Peyer's patch (tissue), 4 donors: ENCODE measurements around the gene SCAI. TPM values are rescaled to one million over a fixed set of nuclear protein-coding genes. Genes with fewer than 3 reads are reported as not detected.
"Not testable (repeated sequence)": the region's sequence is repeated elsewhere in the genome, so short reads cannot be mapped to it uniquely, and the experiment has no call there.

ENCODE experiments used
- DNase-seq, 3 donors: peaks; one replicate each; pipeline ENCODE4 v3.0.0-alpha.2; 2017 to 2019
- H3K27ac ChIP-seq, 4 donors: fragments of 200-600 bp; sonication (generic); one replicate each; pipeline ENCODE4 v1.5.1; 2016 to 2019
- H3K27me3 ChIP-seq, 2 donors: fragments of 200-600 bp; sonication (generic); one replicate each; pipeline ENCODE4 v1.5.1; 2019
- H3K36me3 ChIP-seq, 3 donors: fragments of 200-600 bp; sonication (generic); one replicate each; pipeline ENCODE4 v1.5.1; 2016 to 2019
- H3K4me1 ChIP-seq, 4 donors: fragments of 200-600 bp; sonication (generic); one replicate each; pipeline ENCODE4 v1.5.1; 2016 to 2019
- H3K4me3 ChIP-seq, 4 donors: fragments of 200-600 bp; sonication (generic); 1 replicate in 3 of 4; 2 replicates in 1 of 4; pipeline ENCODE4 v1.5.1; 2016 to 2019; ENCODE audit warnings: mild to moderate bottlenecking in 1 of 4
- H3K9me3 ChIP-seq, 4 donors: fragments of 200-600 bp; sonication (generic); one replicate each; pipeline ENCODE4 v1.5.1; 2016 to 2019; ENCODE audit warnings: mild to moderate bottlenecking in 1 of 4
- CTCF ChIP-seq, 6 experiments: fragments of 450-650 bp in 4 of 6; fragments of 200-600 bp in 2 of 6; sonication (generic) in 1 of 6; IDR thresholded peaks; one replicate each; pipeline ENCODE4 v1.5.1; 2017 to 2019; ENCODE audit warnings: antibody characterized with exemption in 6 of 6, mild to moderate bottlenecking in 3 of 6, moderate library complexity in 1 of 6
- POLR2A ChIP-seq, 2 donors: fragments of 450-650 bp; IDR thresholded peaks; one replicate each; pipeline ENCODE4 v1.5.1; 2017; ENCODE audit warnings: antibody characterized with exemption in 2 of 2, mild to moderate bottlenecking in 2 of 2, moderate library complexity in 2 of 2
- total RNA-seq, 4 donors: library from RNA; depleted of rRNA; stranded (reverse); fragments of >200 nt; gene quantifications; one replicate each; pipeline ENCODE4 v1.1.0, GENCODE V29; 2016

Gene SCAI
- total RNA-seq, 4 donors from 2014 or later = 8.7 to 32.2 (median 11.7) TPM

GRCh38 chr9:125024917-125025316 lies 118.4 kb downstream of the SCAI start:
- Histone ChIP-seq H3K4me3 (no peak overlapping the region), H3K36me3 (no peaks in the 10 kb centered on the region), H3K9me3 (no peaks in the 10 kb centered on the region), H3K27me3 (no peaks in the 10 kb centered on the region), H3K4me1 (peaks cover 0 to 4% (median 0%) of the 10 kb centered on the region in 4 donors), H3K27ac (no peak overlapping the region)
- no peak for TF ChIP-seq CTCF (IDR thresholded peaks at IDR 0.05)
- TF ChIP-seq POLR2A (IDR thresholded peaks at IDR 0.05) = no peak
- DNase-seq = no peak

DNA sequence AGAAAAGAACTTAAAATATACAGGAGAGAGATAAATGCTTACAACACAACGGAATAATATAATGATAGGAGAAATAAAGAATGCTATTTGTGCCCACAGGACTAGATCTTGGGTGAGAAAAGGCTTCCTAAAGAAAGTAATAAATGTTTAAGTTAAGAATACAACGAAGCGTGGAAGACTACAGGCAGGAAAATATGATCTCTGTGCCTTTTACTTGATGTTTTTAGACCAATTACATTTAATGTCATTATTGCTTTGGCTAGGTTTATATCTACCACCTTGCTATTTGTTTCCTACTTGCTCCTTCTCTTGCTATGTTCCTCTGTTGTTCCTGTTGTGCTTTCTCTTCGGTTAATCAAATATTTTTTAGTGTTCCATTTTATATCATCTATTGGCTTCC lies 122.3 kb downstream of the SCAI start:
- H3K4me3 ChIP-seq = no peak overlapping the region
- TF ChIP-seq POLR2A (IDR thresholded peaks at IDR 0.05) (no peak), CTCF (IDR thresholded peaks at IDR 0.05) (no peak)
- H3K36me3 ChIP-seq = no peaks in the 10 kb centered on the region
- H3K9me3 ChIP-seq = no peaks in the 10 kb centered on the region
- no peak for DNase-seq
- no peak overlapping the region for H3K27ac ChIP-seq
- no peaks in the 10 kb centered on the region for H3K4me1 ChIP-seq
- no peaks in the 10 kb centered on the region for H3K27me3 ChIP-seq

DNA sequence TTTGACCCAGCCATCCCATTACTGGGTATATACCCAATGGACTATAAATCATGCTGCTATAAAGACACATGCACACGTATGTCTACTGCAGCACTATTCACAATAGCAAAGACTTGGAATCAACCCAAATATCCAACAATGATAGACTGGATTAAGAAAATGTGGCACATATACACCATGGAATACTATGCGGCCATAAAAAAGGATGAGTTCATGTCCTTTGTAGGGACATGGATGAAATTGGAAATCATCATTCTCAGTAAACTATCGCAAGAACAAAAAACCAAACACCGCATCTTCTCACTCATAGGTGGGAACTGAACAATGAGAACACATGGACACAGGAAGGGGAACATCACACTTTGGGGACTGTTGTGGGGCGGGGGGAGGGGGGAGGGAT lies 127.7 kb downstream of the SCAI start:
- not testable (repeated sequence) for DNase-seq, H3K36me3 ChIP-seq, H3K27ac ChIP-seq, H3K9me3 ChIP-seq, H3K27me3 ChIP-seq, H3K4me1 ChIP-seq, H3K4me3 ChIP-seq

GRCh38 chr9:125012013-125012412 lies 131.3 kb downstream of the SCAI start:
- not testable (repeated sequence) for H3K27me3 ChIP-seq, H3K4me1 ChIP-seq, H3K36me3 ChIP-seq, H3K9me3 ChIP-seq, H3K4me3 ChIP-seq, H3K27ac ChIP-seq, DNase-seq

- Histone ChIP-seq H3K4me3 (no peak overlapping the region), H3K9me3 (no peaks in the 10 kb centered on the region), H3K4me1 (no peaks in the 10 kb centered on the region), H3K27me3 (no peaks in the 10 kb centered on the region), H3K36me3 (no peaks in the 10 kb centered on the region), H3K27ac (no peak overlapping the region)
- TF ChIP-seq POLR2A (IDR thresholded peaks at IDR 0.05) = no peak
- TF ChIP-seq CTCF (IDR thresholded peaks at IDR 0.05) = no peak
- DNase-seq = no peak
Measured at GRCh38 chr9:125008599-125008998, 134.7 kb downstream of the SCAI start.

GRCh38 chr9:125003332-125003731 lies 140.0 kb downstream of the SCAI start:
- H3K27ac ChIP-seq = no peak overlapping the region
- H3K4me3 ChIP-seq = no peak overlapping the region
- no peak for DNase-seq
- H3K9me3 ChIP-seq = no peaks in the 10 kb centered on the region
- no peaks in the 10 kb centered on the region for H3K27me3 ChIP-seq
- no peaks in the 10 kb centered on the region for H3K4me1 ChIP-seq
- no peak for TF ChIP-seq CTCF (IDR thresholded peaks at IDR 0.05)
- TF ChIP-seq POLR2A (IDR thresholded peaks at IDR 0.05) = no peak
- peaks cover 0 to 7% (median 0%) of the 10 kb centered on the region in 3 donors for H3K36me3 ChIP-seq

DNA sequence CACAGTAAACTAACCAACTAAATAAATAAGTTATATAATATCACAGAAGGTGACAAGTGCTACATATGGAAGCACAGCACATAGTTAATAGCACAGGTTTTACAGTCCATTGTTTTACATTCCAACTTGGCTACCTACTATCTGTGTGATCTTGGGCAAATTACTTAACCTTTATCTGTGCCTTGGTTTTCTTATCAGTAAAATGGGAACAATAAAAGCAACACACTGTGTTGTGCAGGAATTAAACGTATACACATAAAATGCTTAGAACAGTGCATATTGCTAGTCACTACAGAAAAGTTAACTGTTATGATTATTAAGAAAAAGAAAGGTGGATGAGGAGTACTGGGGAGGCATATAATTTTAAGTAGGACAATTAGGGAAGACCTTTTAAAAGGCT lies 159.6 kb downstream of the SCAI start:
- H3K9me3 ChIP-seq = no peaks in the 10 kb centered on the region
- no peak for DNase-seq
- TF ChIP-seq POLR2A (IDR thresholded peaks at IDR 0.05) = no peak
- TF ChIP-seq CTCF (IDR thresholded peaks at IDR 0.05) = no peak

More for the DNA sequence above, 159.6 kb downstream of the SCAI start:
- H3K36me3 ChIP-seq = no peaks in the 10 kb centered on the region
- no peak overlapping the region for H3K27ac ChIP-seq
- H3K27me3 ChIP-seq = no peaks in the 10 kb centered on the region
- H3K4me1 ChIP-seq = no peaks in the 10 kb centered on the region
- no peak overlapping the region for H3K4me3 ChIP-seq
